ENCODE data around the gene CHAF1A.

Gene CHAF1A

GRCh38 chr19:4456476-4456842 is 54.0 kb downstream of the CHAF1A start:
- no peak for DNase-seq (ENCODE audit: low read depth in 2 of 2)

DNA sequence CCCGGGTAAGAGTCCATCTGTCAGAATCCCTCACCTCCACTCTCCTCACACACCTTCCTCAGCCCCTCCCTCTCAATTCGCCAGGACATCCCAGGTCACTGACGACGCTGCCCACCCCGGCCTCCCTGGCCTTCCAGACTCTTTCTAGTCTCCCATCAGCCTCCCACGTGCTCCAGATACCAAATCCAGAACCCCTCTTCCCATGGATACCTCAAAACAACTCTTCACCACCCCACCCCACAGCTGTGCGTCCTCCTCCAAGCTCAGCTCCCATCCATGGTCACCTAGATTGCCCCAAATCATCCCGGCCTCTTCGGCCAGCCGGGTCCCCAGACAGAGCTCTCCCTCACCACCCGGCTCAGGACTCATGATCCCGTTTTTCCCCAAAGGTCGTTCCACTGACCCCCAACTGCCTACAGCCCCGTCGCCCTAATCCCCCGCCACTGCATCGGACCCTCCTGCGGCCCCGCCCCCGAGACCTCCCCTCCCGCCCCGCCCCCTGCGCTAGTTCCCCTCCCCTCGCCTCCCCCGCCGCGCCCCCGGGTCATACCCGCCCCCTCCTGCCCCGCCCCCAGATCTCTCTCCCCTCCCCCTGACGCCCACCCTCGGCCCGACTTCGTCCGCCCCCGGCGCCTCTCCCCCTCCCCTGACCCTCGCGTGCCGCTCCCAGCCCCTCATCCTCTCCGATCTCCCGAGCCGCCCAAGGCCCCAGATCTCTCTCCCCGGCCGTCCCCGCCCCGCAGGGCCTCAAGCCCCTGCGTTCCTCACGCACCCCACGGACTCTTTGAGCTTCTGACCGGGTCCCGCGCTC is 54.6 kb downstream of the CHAF1A start:
- DNase-seq (ENCODE audit: low read depth in 2 of 2), result peak in 1 of 2 donors; percentile 16

DNA sequence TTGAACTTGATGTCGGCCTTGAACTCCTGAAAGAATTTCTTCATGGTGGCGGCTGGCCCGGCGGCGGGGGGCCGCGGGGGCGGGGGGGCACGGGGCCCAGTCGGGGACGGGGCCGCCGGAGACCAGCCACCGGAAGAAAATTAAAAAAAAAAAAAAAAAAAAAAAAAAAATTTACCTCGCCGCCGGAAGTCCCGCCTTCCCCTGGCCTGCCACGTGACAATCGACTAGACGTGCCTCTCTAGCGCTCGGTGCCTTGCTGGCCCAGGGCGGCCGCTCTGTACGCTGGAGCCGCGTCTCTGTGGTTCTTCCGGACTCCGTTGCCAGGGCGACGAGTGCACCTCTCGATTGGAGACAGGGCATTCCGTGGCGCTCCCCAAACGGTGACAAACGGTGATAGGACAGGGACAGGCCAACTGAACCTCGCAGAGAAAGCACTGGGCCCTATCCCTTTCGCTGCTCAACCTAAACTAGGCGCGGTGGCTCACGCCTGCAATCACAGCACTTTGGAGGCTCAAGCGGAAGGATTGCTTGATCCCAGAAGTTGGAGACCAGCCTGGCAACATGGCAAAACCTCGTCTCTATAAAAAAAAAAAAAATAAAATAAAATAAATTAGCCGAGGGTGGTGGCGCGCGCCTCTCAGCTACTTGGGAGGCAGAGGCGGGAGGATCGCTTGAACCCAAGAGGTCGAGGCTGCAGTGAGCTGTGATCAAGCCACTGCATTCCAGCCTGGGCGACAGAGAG is 55.4 kb downstream of the CHAF1A start, which contains the start of gene UBXN6:
TSS of gene UBXN6 (minus strand) at position 141 of the 742 bp plus-strand sequence. CDS start at position 44, 97 bp downstream.
- DNase-seq (ENCODE audit: low read depth in 2 of 2), result peak; percentile 92 to 94

- no peak for DNase-seq (ENCODE audit: low read depth in 2 of 2)
Observed at GRCh38 chr19:4464815-4465581, 62.6 kb downstream of the CHAF1A start.

DNA sequence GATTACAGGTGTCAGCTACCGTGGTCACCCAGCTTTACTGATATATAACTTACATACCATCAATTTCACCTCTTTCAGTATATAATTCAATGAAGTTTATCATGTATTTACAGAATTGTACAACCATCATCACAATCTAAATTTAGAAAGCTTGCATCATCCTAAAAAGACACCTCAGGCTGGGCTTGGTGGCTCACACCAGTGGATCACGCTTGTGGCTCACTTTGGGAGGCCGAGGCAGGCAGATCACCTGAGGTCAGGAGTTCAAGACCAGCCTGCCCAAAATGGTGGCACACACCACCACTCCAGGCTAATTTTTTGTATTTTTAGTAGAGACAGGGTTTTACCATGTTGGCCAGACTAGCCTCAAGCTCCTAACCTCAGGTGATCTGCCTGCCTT is 65.4 kb downstream of the CHAF1A start:
- DNase-seq (ENCODE audit: low read depth in 2 of 2), result no peak

- peak; percentile 93 to 98 for DNase-seq (ENCODE audit: low read depth in 2 of 2)
Observed at GRCh38 chr19:4471403-4472173, 69.1 kb downstream of the CHAF1A start.

GRCh38 chr19:4472174-4472974 is 69.9 kb downstream of the CHAF1A start, which contains the start of gene HDGFL2:
Gene HDGFL2 (plus strand): TSS chr19:4472297. CDS start chr19:4472351, 54 bp downstream.
- no peak for DNase-seq (ENCODE audit: low read depth in 2 of 2)

- no peak for DNase-seq (ENCODE audit: low read depth in 2 of 2)
Observed at GRCh38 chr19:4473011-4473762, 70.7 kb downstream of the CHAF1A start.

GRCh38 chr19:4473763-4474513 is 71.5 kb downstream of the CHAF1A start:
- DNase-seq (ENCODE audit: low read depth in 2 of 2), result no peak

GRCh38 chr19:4474514-4475022 is 72.1 kb downstream of the CHAF1A start:
- DNase-seq (ENCODE audit: low read depth in 2 of 2), result no peak

GRCh38 chr19:4477034-4477801 is 74.8 kb downstream of the CHAF1A start:
- DNase-seq (ENCODE audit: low read depth in 2 of 2), result no peak

DNA sequence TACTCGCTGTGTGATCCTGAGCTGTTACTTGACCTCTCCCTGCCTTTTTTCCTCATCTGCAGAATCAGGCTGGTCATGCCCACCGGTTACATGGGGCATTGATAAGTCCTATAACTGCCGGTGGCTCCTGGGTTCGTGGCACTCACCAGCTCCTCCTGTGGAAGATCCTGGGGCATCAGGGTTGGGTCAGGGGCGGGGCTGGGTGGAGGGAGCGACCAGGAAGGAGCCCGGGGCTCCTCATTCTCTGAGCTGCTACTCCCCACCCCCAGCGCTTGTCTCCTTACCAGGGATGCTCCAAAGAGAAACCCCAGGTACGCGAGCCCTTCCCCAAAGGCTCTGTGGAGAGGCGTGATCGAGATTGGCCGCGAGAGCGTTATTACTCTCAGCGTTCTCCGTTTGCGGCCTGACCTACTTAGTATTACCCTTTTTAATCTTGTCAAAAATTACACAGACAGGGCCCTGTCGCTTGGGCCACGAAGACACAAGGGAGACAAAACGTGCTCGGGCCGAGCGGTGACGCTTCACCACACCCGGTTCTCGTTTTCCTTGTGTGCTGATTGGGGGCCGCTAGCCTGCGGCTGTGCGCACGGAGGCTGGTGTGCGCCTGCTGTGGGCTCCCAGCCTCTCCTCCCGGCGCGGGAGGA is 80.4 kb downstream of the CHAF1A start:
- no peak for DNase-seq (ENCODE audit: low read depth in 2 of 2)

- no peak for DNase-seq (ENCODE audit: low read depth in 2 of 2)
Observed at GRCh38 chr19:4483385-4483784, 80.9 kb downstream of the CHAF1A start.

- DNase-seq (ENCODE audit: low read depth in 2 of 2), result no peak
Observed at GRCh38 chr19:4487572-4487971, 85.1 kb downstream of the CHAF1A start.

DNA sequence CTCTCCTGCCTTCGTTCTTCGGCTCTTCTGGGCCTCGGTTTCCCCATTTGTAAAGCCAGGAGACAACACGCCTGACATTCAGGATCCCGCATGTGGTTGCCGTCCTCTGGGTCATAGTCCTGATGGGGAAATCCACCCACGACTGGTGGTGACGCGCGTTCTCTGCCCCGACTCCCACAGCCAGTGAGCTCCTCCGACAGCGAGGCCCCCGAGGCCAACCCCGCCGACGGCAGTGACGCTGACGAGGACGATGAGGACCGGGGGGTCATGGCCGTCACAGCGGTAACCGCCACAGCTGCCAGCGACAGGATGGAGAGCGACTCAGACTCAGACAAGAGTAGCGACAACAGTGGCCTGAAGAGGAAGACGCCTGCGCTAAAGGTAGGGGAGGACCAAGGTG is 86.1 kb downstream of the CHAF1A start:
- no peak for DNase-seq (ENCODE audit: low read depth in 2 of 2)

- DNase-seq (ENCODE audit: low read depth in 2 of 2), result no peak
Observed at GRCh38 chr19:4491446-4491845, 89.0 kb downstream of the CHAF1A start.

GRCh38 chr19:4492337-4493103 is 90.1 kb downstream of the CHAF1A start:
- DNase-seq (ENCODE audit: low read depth in 2 of 2), result no peak

Data from stimulated activated CD8-positive, alpha-beta memory T cell treated with anti-CD3 and anti-CD28 coated beads, Interleukin-15, amount 100 ng/mL, for 4 hours (primary cell).